ENCODE data around the gene MTG2. TPM values are rescaled to one million over a fixed set of nuclear protein-coding genes. Genes with fewer than 3 reads are reported as not detected.

Gene MTG2
- total RNA-seq, 4 donors from 2014 or later = 21.4 to 42.0 (median 29.1) TPM

DNA sequence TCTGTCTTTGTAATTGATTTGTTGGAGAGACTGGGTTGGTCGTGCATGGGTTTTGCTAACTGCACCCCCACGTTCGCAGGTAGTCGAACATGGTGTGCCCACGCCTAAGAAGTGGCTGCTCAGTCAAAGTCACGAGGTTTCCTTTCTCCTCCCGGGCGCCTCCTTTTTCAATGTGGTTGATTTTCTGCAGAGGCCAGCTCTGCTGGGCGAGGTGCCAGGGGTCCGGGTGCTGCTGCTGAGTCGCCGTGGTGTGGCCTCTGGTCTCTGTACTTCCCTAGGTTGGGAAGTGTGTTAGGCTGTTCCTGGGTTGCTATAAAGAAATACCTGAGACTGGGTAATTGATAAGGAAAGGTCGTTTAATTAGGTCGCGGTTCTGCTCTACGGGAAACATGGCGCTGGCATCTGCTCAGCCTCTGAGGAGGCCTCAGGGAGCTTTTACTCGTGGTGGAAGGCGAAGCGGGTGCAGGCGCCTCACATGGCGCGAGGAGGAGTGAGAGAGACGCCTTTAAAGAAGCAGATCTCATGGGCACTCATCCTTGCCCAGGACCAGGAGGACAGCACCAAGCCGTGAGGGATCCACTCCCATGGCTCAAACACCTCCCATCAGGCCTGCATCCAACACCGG, 69.6 kb downstream of the MTG2 start:
- DNase-seq (ENCODE audit: low spot score in 2 of 2) = no peak
- intact Hi-C loops (cut with DNase I; ENCODE audit: low total_unique reads) = no loop called here
- 85% methylated on average over 26 of the region's 26 CpGs for WGBS, 2 donors
- no peak overlapping the region for H3K4me3 ChIP-seq (ENCODE audit: low read depth, poor library complexity, severe bottlenecking)
- TF ChIP-seq, protein P1, sequence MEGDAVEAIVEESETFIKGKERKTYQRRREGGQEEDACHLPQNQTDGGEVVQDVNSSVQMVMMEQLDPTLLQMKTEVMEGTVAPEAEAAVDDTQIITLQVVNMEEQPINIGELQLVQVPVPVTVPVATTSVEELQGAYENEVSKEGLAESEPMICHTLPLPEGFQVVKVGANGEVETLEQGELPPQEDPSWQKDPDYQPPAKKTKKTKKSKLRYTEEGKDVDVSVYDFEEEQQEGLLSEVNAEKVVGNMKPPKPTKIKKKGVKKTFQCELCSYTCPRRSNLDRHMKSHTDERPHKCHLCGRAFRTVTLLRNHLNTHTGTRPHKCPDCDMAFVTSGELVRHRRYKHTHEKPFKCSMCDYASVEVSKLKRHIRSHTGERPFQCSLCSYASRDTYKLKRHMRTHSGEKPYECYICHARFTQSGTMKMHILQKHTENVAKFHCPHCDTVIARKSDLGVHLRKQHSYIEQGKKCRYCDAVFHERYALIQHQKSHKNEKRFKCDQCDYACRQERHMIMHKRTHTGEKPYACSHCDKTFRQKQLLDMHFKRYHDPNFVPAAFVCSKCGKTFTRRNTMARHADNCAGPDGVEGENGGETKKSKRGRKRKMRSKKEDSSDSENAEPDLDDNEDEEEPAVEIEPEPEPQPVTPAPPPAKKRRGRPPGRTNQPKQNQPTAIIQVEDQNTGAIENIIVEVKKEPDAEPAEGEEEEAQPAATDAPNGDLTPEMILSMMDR (IDR thresholded peaks at IDR 0.05) = no peak
- no peak for TF ChIP-seq POLR2A (IDR thresholded peaks at IDR 0.05)

Other genes with a start within 250 kb of the MTG2 start
- 10 to 100 TPM; 21.1 to 40.6 (median 22.1) TPM for gene TAF4, start 117.1 kb upstream of the MTG2 start, total RNA-seq
- gene LSM14B, start 60.6 kb upstream of the MTG2 start, total RNA-seq = 10 to 100 TPM; 44.9 to 60.3 (median 49.9) TPM
- gene PSMA7, start 39.6 kb upstream of the MTG2 start, total RNA-seq = 100 to 1,000 TPM; 200 to 240 (median 225) TPM
- gene SS18L1, start 39.3 kb upstream of the MTG2 start, total RNA-seq = 10 to 100 TPM; 23.3 to 51.7 (median 25.8) TPM
- not detected for gene HRH3, start 37.2 kb downstream of the MTG2 start, total RNA-seq
- 100 to 1,000 TPM in 1 of 4 donors, 10 to 100 TPM in 3; 69.7 to 135 (median 86.0) TPM for gene OSBPL2, start 55.5 kb downstream of the MTG2 start, total RNA-seq
- gene ADRM1, start 120.0 kb downstream of the MTG2 start, total RNA-seq = 100 to 1,000 TPM; 143 to 198 (median 167) TPM
- 100 to 1,000 TPM; 164 to 427 (median 196) TPM for gene LAMA5, start 184.3 kb downstream of the MTG2 start, total RNA-seq
- 1,000 to 10,000 TPM; 1,664 to 5,734 (median 2,155) TPM for gene RPS21, start 204.1 kb downstream of the MTG2 start, total RNA-seq
- gene CABLES2, start 224.3 kb downstream of the MTG2 start, total RNA-seq = 1 to 10 TPM; 2.8 to 5.3 (median 3.7) TPM
- 1 to 10 TPM; 4.3 to 8.5 (median 6.3) TPM for gene RBBP8NL, start 244.5 kb downstream of the MTG2 start, total RNA-seq

Measured in lower leg skin (tissue), 4 donors.